ENCODE measurements around the gene ZSCAN1.

Gene ZSCAN1

GRCh38 chr19:58009666-58010301, 24.0 kb upstream of the ZSCAN1 start:
- Histone ChIP-seq H3K9ac (ENCODE audit: low read depth in 1 of 2, low read length in 2 of 2) (peak overlapping the region; percentile 63 to 70), H3K27ac (ENCODE audit: low read depth, low read length) (peak overlapping the region; percentile 75), H3K4me1 (ENCODE audit: control insufficient read depth in 1 of 2, insufficient read depth in 2 of 2, low read length in 2 of 2) (peaks cover 0 to 4% of the 10 kb centered on the region in 2 donors), H3K27me3 (ENCODE audit: control insufficient read depth in 1 of 2, insufficient read depth in 2 of 2, low read length in 2 of 2) (no peaks in the 10 kb centered on the region), H3K9me3 (ENCODE audit: control insufficient read depth in 1 of 2, low read length in 2 of 2) (peaks cover 22 to 46% of the 10 kb centered on the region in 2 donors), H3K4me3 (ENCODE audit: low read depth in 1 of 2, low read length in 2 of 2) (peak overlapping the region; percentile 70 to 79), H3K36me3 (ENCODE audit: control insufficient read depth in 1 of 2, insufficient read depth in 2 of 2, low read length in 2 of 2) (peaks cover 7 to 11% of the 10 kb centered on the region in 2 donors)

GRCh38 chr19:58010507-58010906, 23.3 kb upstream of the ZSCAN1 start:
- Histone ChIP-seq H3K4me1 (ENCODE audit: control insufficient read depth in 1 of 2, insufficient read depth in 2 of 2, low read length in 2 of 2) (peaks cover 0 to 4% of the 10 kb centered on the region in 2 donors), H3K9ac (ENCODE audit: low read depth in 1 of 2, low read length in 2 of 2) (no peak overlapping the region), H3K4me3 (ENCODE audit: low read depth in 1 of 2, low read length in 2 of 2) (no peak overlapping the region), H3K9me3 (ENCODE audit: control insufficient read depth in 1 of 2, low read length in 2 of 2) (peaks cover 17 to 45% of the 10 kb centered on the region in 2 donors), H3K36me3 (ENCODE audit: control insufficient read depth in 1 of 2, insufficient read depth in 2 of 2, low read length in 2 of 2) (peaks cover 7 to 9% of the 10 kb centered on the region in 2 donors), H3K27ac (ENCODE audit: low read depth, low read length) (no peak overlapping the region), H3K27me3 (ENCODE audit: control insufficient read depth in 1 of 2, insufficient read depth in 2 of 2, low read length in 2 of 2) (no peaks in the 10 kb centered on the region)

- Histone ChIP-seq H3K4me3 (ENCODE audit: low read depth in 1 of 2, low read length in 2 of 2) (no peak overlapping the region), H3K27ac (ENCODE audit: low read depth, low read length) (no peak overlapping the region), H3K9me3 (ENCODE audit: control insufficient read depth in 1 of 2, low read length in 2 of 2) (peaks cover 0 to 21% of the 10 kb centered on the region in 2 donors), H3K4me1 (ENCODE audit: control insufficient read depth in 1 of 2, insufficient read depth in 2 of 2, low read length in 2 of 2) (peaks cover 0 to 2% of the 10 kb centered on the region in 2 donors), H3K36me3 (ENCODE audit: control insufficient read depth in 1 of 2, insufficient read depth in 2 of 2, low read length in 2 of 2) (no peaks in the 10 kb centered on the region), H3K27me3 (ENCODE audit: control insufficient read depth in 1 of 2, insufficient read depth in 2 of 2, low read length in 2 of 2) (no peaks in the 10 kb centered on the region), H3K9ac (ENCODE audit: low read depth in 1 of 2, low read length in 2 of 2) (no peak overlapping the region)
Measured at GRCh38 chr19:58014141-58014540, 19.7 kb upstream of the ZSCAN1 start.

GRCh38 chr19:58020129-58020528, 13.7 kb upstream of the ZSCAN1 start:
- Histone ChIP-seq H3K4me1 (ENCODE audit: control insufficient read depth in 1 of 2, insufficient read depth in 2 of 2, low read length in 2 of 2) (no peaks in the 10 kb centered on the region), H3K36me3 (ENCODE audit: control insufficient read depth in 1 of 2, insufficient read depth in 2 of 2, low read length in 2 of 2) (no peaks in the 10 kb centered on the region), H3K27me3 (ENCODE audit: control insufficient read depth in 1 of 2, insufficient read depth in 2 of 2, low read length in 2 of 2) (no peaks in the 10 kb centered on the region), H3K9ac (ENCODE audit: low read depth in 1 of 2, low read length in 2 of 2) (no peak overlapping the region), H3K9me3 (ENCODE audit: control insufficient read depth in 1 of 2, low read length in 2 of 2) (peaks cover 10 to 13% of the 10 kb centered on the region in 2 donors), H3K4me3 (ENCODE audit: low read depth in 1 of 2, low read length in 2 of 2) (no peak overlapping the region), H3K27ac (ENCODE audit: low read depth, low read length) (no peak overlapping the region)

GRCh38 chr19:58021541-58022282, 12.1 kb upstream of the ZSCAN1 start:
- no peak overlapping the region for H3K9ac ChIP-seq (ENCODE audit: low read depth in 1 of 2, low read length in 2 of 2)
- H3K9me3 ChIP-seq (ENCODE audit: control insufficient read depth in 1 of 2, low read length in 2 of 2) = peaks cover 13 to 21% of the 10 kb centered on the region in 2 donors
- H3K36me3 ChIP-seq (ENCODE audit: control insufficient read depth in 1 of 2, insufficient read depth in 2 of 2, low read length in 2 of 2) = no peaks in the 10 kb centered on the region
- H3K4me3 ChIP-seq (ENCODE audit: low read depth in 1 of 2, low read length in 2 of 2) = no peak overlapping the region
- no peaks in the 10 kb centered on the region for H3K27me3 ChIP-seq (ENCODE audit: control insufficient read depth in 1 of 2, insufficient read depth in 2 of 2, low read length in 2 of 2)
- H3K4me1 ChIP-seq (ENCODE audit: control insufficient read depth in 1 of 2, insufficient read depth in 2 of 2, low read length in 2 of 2) = no peaks in the 10 kb centered on the region
- H3K27ac ChIP-seq (ENCODE audit: low read depth, low read length) = no peak overlapping the region

- no peaks in the 10 kb centered on the region for H3K4me1 ChIP-seq (ENCODE audit: control insufficient read depth in 1 of 2, insufficient read depth in 2 of 2, low read length in 2 of 2)
- H3K27ac ChIP-seq (ENCODE audit: low read depth, low read length) = no peak overlapping the region
- H3K4me3 ChIP-seq (ENCODE audit: low read depth in 1 of 2, low read length in 2 of 2) = no peak overlapping the region
- H3K9me3 ChIP-seq (ENCODE audit: control insufficient read depth in 1 of 2, low read length in 2 of 2) = peaks cover 13 to 21% of the 10 kb centered on the region in 2 donors
- no peak overlapping the region for H3K9ac ChIP-seq (ENCODE audit: low read depth in 1 of 2, low read length in 2 of 2)
- H3K27me3 ChIP-seq (ENCODE audit: control insufficient read depth in 1 of 2, insufficient read depth in 2 of 2, low read length in 2 of 2) = no peaks in the 10 kb centered on the region
- H3K36me3 ChIP-seq (ENCODE audit: control insufficient read depth in 1 of 2, insufficient read depth in 2 of 2, low read length in 2 of 2) = no peaks in the 10 kb centered on the region
Measured at GRCh38 chr19:58022283-58022660, 11.6 kb upstream of the ZSCAN1 start.

- H3K9me3 ChIP-seq (ENCODE audit: control insufficient read depth in 1 of 2, low read length in 2 of 2) = peaks cover 16 to 22% of the 10 kb centered on the region in 2 donors
- no peaks in the 10 kb centered on the region for H3K36me3 ChIP-seq (ENCODE audit: control insufficient read depth in 1 of 2, insufficient read depth in 2 of 2, low read length in 2 of 2)
- no peak overlapping the region for H3K27ac ChIP-seq (ENCODE audit: low read depth, low read length)
- no peak overlapping the region for H3K9ac ChIP-seq (ENCODE audit: low read depth in 1 of 2, low read length in 2 of 2)
- no peak overlapping the region for H3K4me3 ChIP-seq (ENCODE audit: low read depth in 1 of 2, low read length in 2 of 2)
- H3K4me1 ChIP-seq (ENCODE audit: control insufficient read depth in 1 of 2, insufficient read depth in 2 of 2, low read length in 2 of 2) = no peaks in the 10 kb centered on the region
- H3K27me3 ChIP-seq (ENCODE audit: control insufficient read depth in 1 of 2, insufficient read depth in 2 of 2, low read length in 2 of 2) = no peaks in the 10 kb centered on the region
Measured at GRCh38 chr19:58024661-58025060, 9.2 kb upstream of the ZSCAN1 start.

- Histone ChIP-seq H3K36me3 (ENCODE audit: control insufficient read depth in 1 of 2, insufficient read depth in 2 of 2, low read length in 2 of 2) (no peaks in the 10 kb centered on the region), H3K4me3 (ENCODE audit: low read depth in 1 of 2, low read length in 2 of 2) (no peak overlapping the region), H3K9me3 (ENCODE audit: control insufficient read depth in 1 of 2, low read length in 2 of 2) (peaks cover 11 to 19% of the 10 kb centered on the region in 2 donors), H3K27ac (ENCODE audit: low read depth, low read length) (no peak overlapping the region), H3K4me1 (ENCODE audit: control insufficient read depth in 1 of 2, insufficient read depth in 2 of 2, low read length in 2 of 2) (no peaks in the 10 kb centered on the region), H3K27me3 (ENCODE audit: control insufficient read depth in 1 of 2, insufficient read depth in 2 of 2, low read length in 2 of 2) (no peaks in the 10 kb centered on the region), H3K9ac (ENCODE audit: low read depth in 1 of 2, low read length in 2 of 2) (no peak overlapping the region)
Measured at GRCh38 chr19:58034477-58034793, 610 bp downstream of the ZSCAN1 start.

- Histone ChIP-seq H3K27ac (ENCODE audit: low read depth, low read length) (no peak overlapping the region), H3K4me3 (ENCODE audit: low read depth in 1 of 2, low read length in 2 of 2) (no peak overlapping the region)
Measured at GRCh38 chr19:58035863-58036262, 2.0 kb downstream of the ZSCAN1 start.

GRCh38 chr19:58037927-58038687, 4.3 kb downstream of the ZSCAN1 start:
- H3K4me1 ChIP-seq (ENCODE audit: control insufficient read depth in 1 of 2, insufficient read depth in 2 of 2, low read length in 2 of 2) = no peaks in the 10 kb centered on the region

More at GRCh38 chr19:58035863-58036262, 2.0 kb downstream of the ZSCAN1 start:
- no peaks in the 10 kb centered on the region for H3K36me3 ChIP-seq (ENCODE audit: control insufficient read depth in 1 of 2, insufficient read depth in 2 of 2, low read length in 2 of 2)
- peaks cover 10 to 21% of the 10 kb centered on the region in 2 donors for H3K9me3 ChIP-seq (ENCODE audit: control insufficient read depth in 1 of 2, low read length in 2 of 2)
- H3K9ac ChIP-seq (ENCODE audit: low read depth in 1 of 2, low read length in 2 of 2) = no peak overlapping the region
- H3K27me3 ChIP-seq (ENCODE audit: control insufficient read depth in 1 of 2, insufficient read depth in 2 of 2, low read length in 2 of 2) = no peaks in the 10 kb centered on the region
- H3K4me1 ChIP-seq (ENCODE audit: control insufficient read depth in 1 of 2, insufficient read depth in 2 of 2, low read length in 2 of 2) = no peaks in the 10 kb centered on the region

More at GRCh38 chr19:58037927-58038687, 4.3 kb downstream of the ZSCAN1 start:
- no peaks in the 10 kb centered on the region for H3K27me3 ChIP-seq (ENCODE audit: control insufficient read depth in 1 of 2, insufficient read depth in 2 of 2, low read length in 2 of 2)
- peaks cover 15 to 24% of the 10 kb centered on the region in 2 donors for H3K9me3 ChIP-seq (ENCODE audit: control insufficient read depth in 1 of 2, low read length in 2 of 2)
- no peaks in the 10 kb centered on the region for H3K36me3 ChIP-seq (ENCODE audit: control insufficient read depth in 1 of 2, insufficient read depth in 2 of 2, low read length in 2 of 2)
- no peak overlapping the region for H3K27ac ChIP-seq (ENCODE audit: low read depth, low read length)
- H3K9ac ChIP-seq (ENCODE audit: low read depth in 1 of 2, low read length in 2 of 2) = no peak overlapping the region
- H3K4me3 ChIP-seq (ENCODE audit: low read depth in 1 of 2, low read length in 2 of 2) = no peak overlapping the region

Data from duodenal mucosa (tissue), 2 donors.